ENCODE results near the gene SHB. TPM values are rescaled to one million over a fixed set of nuclear protein-coding genes. Genes with fewer than 3 reads are reported as not detected.

SHB gene
- total RNA-seq, 1 donor from 2014 or later = 1.1 TPM

- H3K27ac ChIP-seq = no peak overlapping the region
- H2AFZ ChIP-seq (replicated peaks) = no peak overlapping the region
- no peaks in the 10 kb centered on the region for H3K9me3 ChIP-seq (ENCODE audit: low read depth)
- H3K4me1 Mint-ChIP-seq = peaks cover 16% of the 10 kb centered on the region
- no peaks in the 10 kb centered on the region for H3K79me2 ChIP-seq (ENCODE audit: low read depth)
- no peaks in the 10 kb centered on the region for H3K9me3 Mint-ChIP-seq
- no peak overlapping the region for H3K4me3 ChIP-seq
- peaks cover 14% of the 10 kb centered on the region for H3K4me1 ChIP-seq
- H3K4me2 ChIP-seq = no peak overlapping the region
- no peaks in the 10 kb centered on the region for H3K27me3 ChIP-seq
- H3K36me3 ChIP-seq = no peaks in the 10 kb centered on the region
- no peak overlapping the region for H3K9ac ChIP-seq
- H3K27ac Mint-ChIP-seq = peak overlapping the region; percentile 39
- H4K20me1 ChIP-seq (ENCODE audit: low read depth) = no peaks in the 10 kb centered on the region
- H3K27me3 Mint-ChIP-seq (ENCODE audit: insufficient read depth, low read depth) = no peaks in the 10 kb centered on the region
- no peak for TF ChIP-seq EZH2phosphoT487 (IDR thresholded peaks at IDR 0.05)
- no peak for TF ChIP-seq EZH2 (IDR thresholded peaks at IDR 0.05)
- no peak for TF ChIP-seq CTCF (IDR thresholded peaks at IDR 0.05)
- peaks cover 8% of the 10 kb centered on the region for H3K36me3 Mint-ChIP-seq
- no peak overlapping the region for H3K4me3 Mint-ChIP-seq
- no peak for DNase-seq (ENCODE audit: low spot score)
- H3F3A ChIP-seq (ENCODE audit: low read depth) = no peaks in the 10 kb centered on the region
Observed at GRCh38 chr9:37946971-37947370, 122.1 kb downstream of the SHB start.

GRCh38 chr9:37946041-37946440 lies 123.0 kb downstream of the SHB start:
- no peaks in the 10 kb centered on the region for H3K36me3 ChIP-seq
- no peaks in the 10 kb centered on the region for H3K27me3 ChIP-seq
- no peak overlapping the region for H3K27ac Mint-ChIP-seq

GRCh38 chr9:37944671-37945481 lies 124.2 kb downstream of the SHB start:
- H3K4me1 ChIP-seq = peaks cover 14% of the 10 kb centered on the region
- no peak overlapping the region for H2AFZ ChIP-seq (replicated peaks)
- H3K27me3 ChIP-seq = no peaks in the 10 kb centered on the region
- no peaks in the 10 kb centered on the region for H3K79me2 ChIP-seq (ENCODE audit: low read depth)
- no peaks in the 10 kb centered on the region for H3K36me3 ChIP-seq
- Mint-ChIP-seq H3K36me3 (peaks cover 6% of the 10 kb centered on the region), H3K27ac (no peak overlapping the region), H3K27me3 (ENCODE audit: insufficient read depth, low read depth) (no peaks in the 10 kb centered on the region), H3K9me3 (no peaks in the 10 kb centered on the region), H3K4me1 (peaks cover 21% of the 10 kb centered on the region), H3K4me3 (no peak overlapping the region)
- H4K20me1 ChIP-seq (ENCODE audit: low read depth) = no peaks in the 10 kb centered on the region
- H3F3A ChIP-seq (ENCODE audit: low read depth) = no peaks in the 10 kb centered on the region
- H3K4me2 ChIP-seq = no peak overlapping the region
- peak; percentile 63 for DNase-seq (ENCODE audit: low spot score)
- H3K27ac ChIP-seq = no peak overlapping the region
- TF ChIP-seq CTCF (IDR thresholded peaks at IDR 0.05) (no peak), EZH2phosphoT487 (IDR thresholded peaks at IDR 0.05) (no peak), EZH2 (IDR thresholded peaks at IDR 0.05) (no peak)
- no peaks in the 10 kb centered on the region for H3K9me3 ChIP-seq (ENCODE audit: low read depth)
- no peak overlapping the region for H3K9ac ChIP-seq
- no peak overlapping the region for H3K4me3 ChIP-seq

More at GRCh38 chr9:37946041-37946440, 123.0 kb downstream of the SHB start:
- no peak overlapping the region for H3K4me3 Mint-ChIP-seq
- Histone ChIP-seq H3K9me3 (ENCODE audit: low read depth) (no peaks in the 10 kb centered on the region), H4K20me1 (ENCODE audit: low read depth) (no peaks in the 10 kb centered on the region), H3K4me3 (no peak overlapping the region), H3K9ac (no peak overlapping the region), H3F3A (ENCODE audit: low read depth) (no peaks in the 10 kb centered on the region), H2AFZ (replicated peaks) (no peak overlapping the region), H3K27ac (no peak overlapping the region), H3K4me2 (no peak overlapping the region), H3K4me1 (peaks cover 14% of the 10 kb centered on the region), H3K79me2 (ENCODE audit: low read depth) (no peaks in the 10 kb centered on the region)
- H3K4me1 Mint-ChIP-seq = peaks cover 18% of the 10 kb centered on the region
- H3K27me3 Mint-ChIP-seq (ENCODE audit: insufficient read depth, low read depth) = no peaks in the 10 kb centered on the region
- no peak for TF ChIP-seq EZH2phosphoT487 (IDR thresholded peaks at IDR 0.05)
- TF ChIP-seq EZH2 (IDR thresholded peaks at IDR 0.05) = no peak
- TF ChIP-seq CTCF (IDR thresholded peaks at IDR 0.05) = no peak
- H3K36me3 Mint-ChIP-seq = peaks cover 8% of the 10 kb centered on the region
- no peak for DNase-seq (ENCODE audit: low spot score)
- H3K9me3 Mint-ChIP-seq = no peaks in the 10 kb centered on the region
